ENCODE data around the gene FAM222A. TPM values are rescaled to one million over a fixed set of nuclear protein-coding genes. Genes with fewer than 3 reads are reported as not detected.
A peak's percentile ranks its signal among the peaks of the same experiment; 100 is the strongest.

The FAM222A gene
- total and polyA plus RNA-seq, 5 experiments from 2014 or later = 0.16 to 1.6 (median 0.28) TPM

GRCh38 chr12:109708939-109709338 is 4.7 kb upstream of the FAM222A start:
- no peak overlapping the region for H3K27ac Mint-ChIP-seq
- H3K9me3 Mint-ChIP-seq = no peaks in the 10 kb centered on the region
- peaks cover 15 to 48% (median 26%) of the 10 kb centered on the region in 5 donors for H3K27me3 Mint-ChIP-seq
- H3K4me3 Mint-ChIP-seq = no peak overlapping the region
- ATAC-seq = no peak
- POLR2A ChIA-PET = no interaction called here
- DNase-seq = no peak
- no peaks in the 10 kb centered on the region for H3K36me3 Mint-ChIP-seq
- H3K4me1 Mint-ChIP-seq = peaks cover 0 to 4% (median 3%) of the 10 kb centered on the region in 4 donors

GRCh38 chr12:109709401-109709991 is 4.1 kb upstream of the FAM222A start:
- Mint-ChIP-seq H3K27ac (peak overlapping the region in 1 of 10 donors; percentile 46), H3K4me3 (no peak overlapping the region), H3K9me3 (no peaks in the 10 kb centered on the region), H3K4me1 (peaks cover 0 to 4% (median 3%) of the 10 kb centered on the region in 4 donors), H3K36me3 (no peaks in the 10 kb centered on the region), H3K27me3 (peaks cover 15 to 46% (median 25%) of the 10 kb centered on the region in 5 donors)
- ATAC-seq = no peak
- DNase-seq = no peak
- POLR2A ChIA-PET = no interaction called here

- H3K4me3 Mint-ChIP-seq = no peak overlapping the region
- ATAC-seq = no peak
These were observed 3.3 kb upstream of the FAM222A start for GRCh38 chr12:109710205-109710746.

GRCh38 chr12:109710747-109711595 is 2.7 kb upstream of the FAM222A start:
- no peak overlapping the region for H3K27ac Mint-ChIP-seq
- no peak overlapping the region for H3K4me3 Mint-ChIP-seq
- peaks cover 15 to 43% (median 23%) of the 10 kb centered on the region in 5 donors for H3K27me3 Mint-ChIP-seq
- H3K9me3 Mint-ChIP-seq = no peaks in the 10 kb centered on the region
- POLR2A ChIA-PET = no interaction called here
- no peaks in the 10 kb centered on the region for H3K36me3 Mint-ChIP-seq
- DNase-seq (no peak), ATAC-seq (no peak)
- peaks cover 0 to 9% (median 3%) of the 10 kb centered on the region in 4 donors for H3K4me1 Mint-ChIP-seq

More at GRCh38 chr12:109710205-109710746, 3.3 kb upstream of the FAM222A start:
- H3K27ac Mint-ChIP-seq = no peak overlapping the region
- peaks cover 15 to 46% (median 25%) of the 10 kb centered on the region in 5 donors for H3K27me3 Mint-ChIP-seq
- POLR2A ChIA-PET = no interaction called here
- H3K4me1 Mint-ChIP-seq = peaks cover 0 to 9% (median 3%) of the 10 kb centered on the region in 4 donors
- no peak for DNase-seq
- H3K9me3 Mint-ChIP-seq = no peaks in the 10 kb centered on the region
- H3K36me3 Mint-ChIP-seq = no peaks in the 10 kb centered on the region

GRCh38 chr12:109711596-109712461 is 1.8 kb upstream of the FAM222A start:
- H3K36me3 Mint-ChIP-seq = no peaks in the 10 kb centered on the region
- POLR2A ChIA-PET = no interaction called here
- H3K9me3 Mint-ChIP-seq = no peaks in the 10 kb centered on the region
- H3K4me1 Mint-ChIP-seq = peaks cover 0 to 9% (median 3%) of the 10 kb centered on the region in 4 donors
- DNase-seq (peak in 1 of 10 donors; percentile 57), ATAC-seq (no peak)
- H3K27me3 Mint-ChIP-seq = peaks cover 15 to 52% (median 24%) of the 10 kb centered on the region in 5 donors
- no peak overlapping the region for H3K4me3 Mint-ChIP-seq
- no peak overlapping the region for H3K27ac Mint-ChIP-seq

- peak overlapping the region in 3 of 10 donors; percentile 41 to 62 (median 58) for H3K27ac Mint-ChIP-seq
- ATAC-seq (peak; percentile 12 to 15), DNase-seq (peak; percentile 31 to 75 (median 57))
- no peaks in the 10 kb centered on the region for H3K9me3 Mint-ChIP-seq
- POLR2A ChIA-PET = interaction anchor here (0.6 to 1.1 kb wide), 3 partner anchors 30 to 140 kb away, joined by 3 to 4 read pairs (median 3); partner anchors contain the start of gene MVK
- H3K4me3 Mint-ChIP-seq = peak overlapping the region; percentile 59 to 84 (median 74)
- peaks cover 12 to 62% (median 38%) of the 10 kb centered on the region in 5 donors for H3K27me3 Mint-ChIP-seq
- peaks cover 0 to 9% (median 4%) of the 10 kb centered on the region in 4 donors for H3K4me1 Mint-ChIP-seq
- H3K36me3 Mint-ChIP-seq = no peaks in the 10 kb centered on the region
These were observed 702 bp downstream of the FAM222A start for GRCh38 chr12:109714141-109714912.

- H3K9me3 Mint-ChIP-seq = no peaks in the 10 kb centered on the region
- peak overlapping the region in 3 of 10 donors; percentile 34 to 66 (median 62) for H3K27ac Mint-ChIP-seq
- no peaks in the 10 kb centered on the region for H3K36me3 Mint-ChIP-seq
- H3K27me3 Mint-ChIP-seq = peaks cover 12 to 61% (median 36%) of the 10 kb centered on the region in 5 donors
- POLR2A ChIA-PET = interaction anchor here (0.6 to 1.1 kb wide), 2 partner anchors 30 to 40 kb away, joined by 3 to 4 read pairs; no protein-coding TSS in a partner anchor
- H3K4me1 Mint-ChIP-seq = peaks cover 0 to 9% (median 3%) of the 10 kb centered on the region in 4 donors
- ATAC-seq (no peak), DNase-seq (no peak)
- peak overlapping the region; percentile 33 to 81 (median 64) for H3K4me3 Mint-ChIP-seq
These were observed 1.3 kb downstream of the FAM222A start for GRCh38 chr12:109714913-109715244.

- H3K9me3 Mint-ChIP-seq = no peaks in the 10 kb centered on the region
- H3K4me1 Mint-ChIP-seq = peaks cover 0 to 9% (median 3%) of the 10 kb centered on the region in 4 donors
- DNase-seq = peak in 4 of 10 donors; percentile 13 to 26 (median 14)
- peak overlapping the region in 9 of 10 donors; percentile 49 to 81 (median 66) for H3K4me3 Mint-ChIP-seq
- POLR2A ChIA-PET = no interaction called here
- no peaks in the 10 kb centered on the region for H3K36me3 Mint-ChIP-seq
- ATAC-seq = no peak
- peaks cover 9 to 55% (median 32%) of the 10 kb centered on the region in 5 donors for H3K27me3 Mint-ChIP-seq
- peak overlapping the region in 3 of 10 donors; percentile 40 to 66 (median 62) for H3K27ac Mint-ChIP-seq
These were observed 1.9 kb downstream of the FAM222A start for GRCh38 chr12:109715310-109716091.

- no peaks in the 10 kb centered on the region for H3K36me3 Mint-ChIP-seq
- peak overlapping the region in 1 of 10 donors; percentile 11 for H3K27ac Mint-ChIP-seq
- DNase-seq (no peak), ATAC-seq (no peak)
- peaks cover 0 to 9% (median 3%) of the 10 kb centered on the region in 4 donors for H3K4me1 Mint-ChIP-seq
- H3K4me3 Mint-ChIP-seq = peak overlapping the region in 5 of 10 donors; percentile 1 to 81 (median 59)
- POLR2A ChIA-PET = no interaction called here
- H3K9me3 Mint-ChIP-seq = no peaks in the 10 kb centered on the region
- H3K27me3 Mint-ChIP-seq = peaks cover 4 to 49% (median 27%) of the 10 kb centered on the region in 5 donors
These were observed 2.5 kb downstream of the FAM222A start for GRCh38 chr12:109716092-109716479.

- peak overlapping the region in 1 of 10 donors; percentile 40 for H3K27ac Mint-ChIP-seq
- peaks cover 2 to 42% (median 21%) of the 10 kb centered on the region in 5 donors for H3K27me3 Mint-ChIP-seq
- peak overlapping the region in 1 of 10 donors; percentile 24 for H3K4me3 Mint-ChIP-seq
- H3K4me1 Mint-ChIP-seq = peaks cover 0 to 9% (median 3%) of the 10 kb centered on the region in 4 donors
- no peaks in the 10 kb centered on the region for H3K9me3 Mint-ChIP-seq
- DNase-seq (no peak), ATAC-seq (no peak)
- POLR2A ChIA-PET = no interaction called here
- H3K36me3 Mint-ChIP-seq = no peaks in the 10 kb centered on the region
These were observed 3.1 kb downstream of the FAM222A start for GRCh38 chr12:109716512-109717389.

All from naive thymus-derived CD8-positive, alpha-beta T cell (primary cell).